GM19023 (cell line): ENCODE data around the gene NMD3.
A peak's percentile ranks its signal among the peaks of the same experiment; 100 is the strongest.
"Not testable (repeated sequence)": the region's sequence is repeated elsewhere in the genome, so short reads cannot be mapped to it uniquely, and the experiment has no call there.

Source experiments
- ATAC-seq: cut with Tn5 transposase; IDR thresholded peaks from one replicate; pipeline ENCODE4 v1.9.1; 2021; ENCODE audit warnings: mild to moderate bottlenecking, moderate library complexity; ENCODE audit not compliant: unreplicated experiment

Gene NMD3

DNA sequence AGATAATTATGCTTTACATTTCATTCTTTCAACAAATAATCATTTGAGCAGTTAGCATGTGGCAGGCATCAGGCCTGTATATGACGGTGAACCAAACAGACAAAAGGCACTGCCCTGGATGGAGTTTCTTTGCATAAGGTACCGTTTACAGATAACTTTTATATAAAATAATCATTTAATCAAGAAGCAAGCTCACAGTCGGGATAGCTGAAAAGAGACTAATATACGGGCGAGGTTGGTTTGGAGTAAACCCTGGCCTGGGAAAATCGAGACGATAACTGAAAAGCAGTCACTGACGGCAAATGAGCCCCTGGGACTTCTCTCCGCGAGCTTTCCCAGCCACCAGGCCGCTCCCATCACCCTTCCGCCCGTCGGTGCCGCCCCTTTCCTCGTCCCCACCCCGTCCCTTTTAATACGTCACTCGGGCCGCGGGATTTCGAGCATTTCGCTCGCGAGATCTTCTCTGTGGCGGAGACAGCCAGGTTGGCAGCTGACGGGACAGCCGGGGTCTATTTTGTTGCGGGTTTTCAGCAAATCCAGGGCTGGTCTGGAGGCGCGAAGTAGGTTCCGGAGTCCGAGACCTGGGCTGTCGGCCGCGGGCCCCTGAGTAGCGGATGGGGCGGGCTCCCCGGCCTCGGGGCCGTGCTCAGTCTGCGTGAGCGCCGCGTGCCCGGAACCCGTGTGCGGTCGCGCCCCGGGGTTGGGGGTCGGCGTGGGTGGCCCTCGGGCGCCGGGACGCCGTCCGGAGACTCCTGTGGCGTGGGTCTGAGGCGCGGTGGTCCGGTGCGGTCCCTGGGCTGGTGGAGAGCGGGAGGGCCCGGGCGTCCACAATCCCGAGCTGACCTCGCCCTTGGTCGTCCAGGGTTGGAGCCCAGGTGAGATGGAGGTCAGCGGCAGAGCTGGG, at the start of gene NMD3:
Gene NMD3, plus strand, starts transcription at position 462 of the 904 bp plus-strand sequence. CDS start 703 bp downstream, outside the sequence.
- peak; percentile 100 for ATAC-seq

DNA sequence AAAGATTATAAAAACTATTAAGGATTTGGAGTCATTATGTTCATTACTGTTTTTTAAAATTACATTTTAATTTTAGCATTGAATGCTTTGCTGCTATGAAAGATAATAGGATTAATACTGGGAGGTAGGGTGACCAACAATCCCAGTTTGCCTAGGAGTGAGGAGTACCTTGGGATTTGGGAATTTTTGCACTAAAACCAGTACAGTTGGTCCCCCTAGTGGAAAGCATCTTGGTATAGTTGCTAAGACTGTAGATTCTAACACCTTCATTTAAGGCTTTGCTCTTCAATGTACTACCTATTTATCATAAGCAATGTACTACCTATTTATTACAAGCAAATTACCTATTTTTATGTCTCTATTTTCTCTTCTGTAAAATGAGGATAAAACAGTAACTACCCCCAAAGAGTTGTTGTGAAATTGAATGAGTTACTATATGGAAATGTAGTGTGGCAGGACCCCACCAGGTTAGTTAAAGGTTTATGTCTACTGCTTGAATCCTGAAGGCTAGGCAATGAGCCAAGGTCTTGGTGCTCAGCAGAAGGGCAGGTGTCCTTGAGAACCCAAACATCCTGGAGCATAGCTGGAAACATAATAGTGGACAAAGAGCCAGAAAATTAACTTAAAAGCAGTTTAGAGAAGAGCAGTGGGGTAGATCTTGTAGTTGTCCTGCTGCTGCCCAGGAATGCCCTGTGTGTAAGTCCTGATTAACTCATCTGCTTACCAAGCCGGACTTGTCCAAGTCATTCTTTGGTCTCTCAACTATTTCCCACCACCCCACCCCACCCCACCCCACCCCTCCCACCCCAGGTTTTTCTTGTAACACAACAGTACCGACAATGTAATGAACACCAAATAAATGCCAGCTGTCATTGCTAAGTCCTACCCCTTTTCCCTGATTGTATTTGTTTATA, 49.2 kb upstream of the NMD3 start:
- no peak for ATAC-seq

DNA sequence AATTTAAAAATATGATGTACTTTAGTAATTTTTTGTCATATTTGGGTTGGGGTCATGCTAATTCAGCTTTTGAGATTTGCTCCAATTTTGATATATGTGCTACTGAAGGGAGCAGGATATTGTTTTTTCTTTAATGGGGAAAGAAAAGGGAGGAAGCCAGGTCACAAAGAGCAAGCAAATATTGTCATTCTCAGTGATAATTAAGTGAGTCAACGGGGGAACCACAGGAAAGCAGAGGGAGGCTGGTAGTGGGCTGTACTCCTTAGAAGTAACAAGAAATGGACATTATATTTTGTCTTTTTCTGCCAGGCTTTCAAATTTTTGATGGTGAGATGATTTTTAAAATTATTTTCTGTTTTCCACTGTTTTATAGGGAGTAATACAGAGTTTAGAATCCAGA, 45.6 kb upstream of the NMD3 start:
- ATAC-seq, result no peak

DNA sequence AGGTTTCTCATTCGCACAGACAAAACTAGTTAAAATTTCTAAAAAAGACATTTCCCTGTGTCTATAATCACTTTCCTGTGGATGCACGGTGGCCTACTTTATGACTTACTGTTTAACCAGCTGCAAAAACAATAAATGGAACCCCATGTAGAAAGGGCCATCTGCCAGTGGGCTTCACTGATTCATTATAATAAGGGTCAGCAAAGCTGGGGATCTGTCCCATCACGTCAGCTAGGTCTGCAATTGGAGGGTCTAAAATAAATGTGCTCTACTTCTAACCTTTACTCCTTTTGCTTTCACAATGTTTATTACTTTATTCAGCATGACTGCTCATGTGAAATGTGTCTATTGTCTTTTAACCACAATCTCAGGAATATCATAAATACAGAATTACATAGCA, 43.1 kb upstream of the NMD3 start:
- no peak for ATAC-seq

DNA sequence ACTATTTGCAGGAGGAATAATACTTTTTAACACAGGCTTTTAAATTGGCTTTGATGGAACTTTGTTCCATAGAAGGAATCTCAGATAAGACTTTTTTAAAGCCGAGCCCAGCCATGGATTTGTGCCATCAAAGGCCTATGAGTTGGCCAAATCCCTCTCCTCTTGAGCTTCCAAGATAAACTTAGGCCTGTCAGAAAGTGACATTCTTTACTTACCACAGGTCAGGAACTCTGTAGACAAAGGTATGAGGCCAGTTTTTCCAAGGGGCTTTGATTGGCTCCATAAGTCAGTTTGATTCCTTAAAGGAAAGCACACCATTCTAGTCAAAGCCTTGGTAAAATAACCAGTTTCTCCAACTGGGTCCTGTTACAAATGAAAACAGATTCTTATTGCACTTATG, 39.7 kb upstream of the NMD3 start:
- ATAC-seq, result not testable (repeated sequence)

DNA sequence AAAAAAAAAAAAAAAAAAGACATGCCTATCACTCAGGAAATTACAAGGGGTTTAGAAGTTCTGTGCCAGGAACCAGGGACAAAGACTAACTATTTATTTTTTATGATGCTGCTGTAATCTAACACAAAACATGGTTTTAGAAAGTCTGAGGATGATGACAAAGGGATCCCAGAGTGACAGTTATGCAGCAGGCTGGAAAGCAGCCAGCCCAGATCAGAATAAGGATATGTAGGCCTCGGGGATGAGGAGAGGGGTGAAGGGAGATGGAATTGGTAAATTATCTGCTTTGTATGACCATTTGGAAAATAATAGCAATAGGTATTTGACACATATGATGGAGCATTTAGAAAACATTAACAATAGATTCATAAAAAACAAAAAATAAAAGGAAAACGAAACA, 34.1 kb upstream of the NMD3 start:
- ATAC-seq, result no peak

DNA sequence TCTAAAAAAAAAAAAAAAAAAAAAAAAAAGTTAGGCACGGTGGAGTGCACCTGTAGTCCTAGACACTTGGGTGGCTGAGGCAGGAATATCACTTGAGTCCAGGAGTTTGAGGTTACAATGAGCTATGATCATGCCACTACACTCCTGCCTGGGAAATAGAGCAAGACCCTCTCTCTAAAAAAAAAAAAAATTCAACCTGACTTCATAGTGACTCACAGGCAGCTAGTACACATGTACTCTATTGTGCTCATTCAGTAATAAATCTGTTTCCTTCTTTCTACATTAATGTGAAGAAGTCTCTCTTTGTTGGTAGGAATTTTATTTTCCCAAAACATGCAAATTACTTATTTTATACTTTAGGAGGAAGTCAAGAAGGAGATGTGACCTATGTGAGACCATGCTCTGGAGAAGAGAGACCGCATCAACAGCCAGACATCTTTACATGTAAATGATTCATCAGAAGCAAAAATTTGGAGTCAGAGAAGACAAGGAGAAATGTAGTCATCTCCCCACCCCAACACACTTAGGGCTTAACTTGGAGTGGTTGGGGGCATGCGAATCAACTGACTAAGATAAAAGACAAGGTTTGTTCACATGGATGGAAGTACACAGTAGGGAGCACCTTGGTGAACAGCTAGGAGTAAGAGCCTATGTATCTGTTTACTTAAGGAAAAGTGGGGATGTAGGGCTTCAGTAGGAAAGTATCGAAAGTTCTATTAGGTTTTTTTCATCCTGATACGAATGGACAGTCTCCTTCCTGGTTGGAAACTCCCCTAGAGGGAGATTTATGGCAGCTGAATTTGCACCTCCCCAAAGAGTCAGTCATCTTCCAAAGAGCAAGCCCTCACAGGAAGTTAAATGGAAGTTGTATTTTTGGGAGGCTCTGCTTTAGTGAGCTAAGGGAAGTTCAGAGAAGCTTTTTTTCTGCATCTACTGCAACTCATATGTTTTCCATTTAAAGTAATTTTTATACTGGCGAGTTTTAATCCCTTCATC, 23.0 kb upstream of the NMD3 start:
- no peak for ATAC-seq

DNA sequence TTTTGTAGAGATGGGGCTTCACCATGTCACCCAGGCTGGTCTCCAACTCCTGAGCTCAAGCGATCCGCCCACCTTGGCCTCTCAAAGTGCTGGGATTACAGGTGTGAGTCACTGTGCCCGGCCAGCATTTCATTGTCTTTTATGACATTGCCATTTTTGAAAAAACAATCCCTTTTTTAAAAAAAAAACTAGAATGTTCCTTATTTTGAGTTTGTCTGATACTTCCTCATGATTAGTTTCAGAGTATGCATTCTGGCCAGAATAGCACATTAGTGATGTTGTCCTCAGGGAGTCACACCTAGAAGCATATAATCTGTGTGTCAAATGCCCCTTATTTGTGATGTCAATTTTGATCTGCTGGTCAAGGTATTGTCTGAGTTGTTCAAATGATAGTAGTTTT, 21.2 kb upstream of the NMD3 start:
- no peak for ATAC-seq

DNA sequence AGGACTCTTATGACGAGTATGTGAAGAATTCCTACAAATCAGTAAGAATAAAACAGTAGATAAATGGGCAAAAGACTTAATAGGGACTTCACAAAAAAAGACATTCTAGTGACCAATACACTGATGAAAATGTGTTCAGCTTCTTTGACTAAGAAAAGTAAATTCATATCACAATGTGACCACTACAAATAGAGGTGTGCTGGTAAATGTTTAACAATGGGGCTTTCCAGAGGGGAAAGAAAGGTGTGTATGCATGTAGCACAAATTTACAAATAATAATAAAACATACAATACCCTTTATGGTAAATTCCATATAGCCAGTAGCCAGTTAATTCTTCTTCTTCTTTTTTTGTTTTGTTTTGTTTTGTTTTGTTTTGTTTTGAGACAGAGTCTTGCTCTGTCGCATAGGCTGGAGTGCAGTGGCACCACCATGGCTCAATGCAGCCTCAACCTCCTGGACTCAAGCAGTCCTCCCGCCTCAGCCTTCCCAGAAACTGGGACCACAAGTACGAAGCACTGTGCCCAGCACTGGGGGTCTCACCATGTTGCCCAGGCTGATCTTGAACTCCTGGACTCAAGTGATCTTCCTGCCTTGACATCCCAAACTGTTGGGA, 17.5 kb upstream of the NMD3 start:
- ATAC-seq, result peak; percentile 78

DNA sequence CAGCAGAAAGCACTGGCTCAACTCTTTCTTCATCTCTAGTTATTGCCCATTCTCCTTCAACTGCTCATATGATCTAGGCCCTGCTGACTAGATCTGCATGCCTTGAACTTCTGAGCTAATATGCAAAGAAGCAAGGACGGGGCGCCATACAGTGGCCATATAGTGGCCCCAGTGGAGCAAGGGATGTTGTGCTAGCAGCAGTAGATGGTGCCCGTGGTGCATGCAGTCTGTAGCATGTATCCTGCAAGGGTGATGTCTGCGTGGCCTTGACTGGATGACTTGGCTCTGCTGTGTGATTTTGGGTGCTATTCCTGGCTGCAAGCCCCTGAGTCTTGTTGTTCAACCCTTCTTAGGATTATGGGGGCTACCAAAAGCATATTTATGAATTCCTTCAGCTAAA, 12.2 kb upstream of the NMD3 start:
- ATAC-seq, result no peak

DNA sequence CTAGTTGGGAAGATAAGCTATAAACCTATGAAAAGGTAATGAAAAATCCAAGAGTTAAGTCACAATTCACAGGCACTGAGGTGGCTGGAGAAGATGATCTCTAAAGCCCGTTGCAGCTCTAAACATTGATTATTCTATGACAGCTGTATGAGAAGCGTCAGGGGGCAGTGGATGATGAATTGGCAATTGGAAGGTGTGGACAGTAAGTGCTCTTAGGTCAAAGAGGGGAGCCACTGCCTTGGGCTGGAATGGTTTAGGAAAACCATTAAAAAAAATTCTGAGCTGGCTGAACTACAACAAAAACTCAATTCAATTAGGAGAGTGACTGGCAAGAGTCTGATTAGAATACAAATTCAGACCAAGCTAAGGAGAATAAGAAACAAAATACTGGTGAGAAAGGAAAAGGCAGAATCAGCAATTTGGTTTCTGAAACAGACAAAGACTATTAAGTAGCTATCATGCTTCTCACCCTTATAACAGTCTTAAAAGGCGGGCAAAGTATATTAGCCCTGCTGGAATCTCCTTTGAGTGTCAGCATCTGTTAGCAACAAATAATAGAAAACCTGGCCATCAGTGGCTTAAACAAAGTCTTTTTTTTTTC, 8.8 kb upstream of the NMD3 start:
- ATAC-seq, result no peak

DNA sequence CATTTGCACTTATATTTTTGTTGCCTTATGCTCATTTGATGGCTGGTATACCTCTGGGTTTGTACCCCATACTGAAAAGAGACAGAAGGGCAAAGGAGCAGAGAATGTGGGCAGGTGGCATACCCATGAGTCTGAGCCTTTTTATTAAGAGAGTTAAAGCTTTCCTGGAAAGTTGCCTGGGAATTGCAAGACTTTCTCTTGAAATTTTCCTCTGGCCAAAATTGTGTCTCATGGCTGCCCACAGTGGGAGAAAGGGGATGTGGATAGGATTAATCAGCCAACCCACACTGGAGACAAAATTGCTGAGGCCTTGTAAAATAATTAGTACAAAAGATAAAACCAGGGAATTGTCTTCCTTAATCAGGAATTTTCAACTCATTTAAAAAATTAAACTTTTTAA, 8.2 kb upstream of the NMD3 start:
- no peak for ATAC-seq

DNA sequence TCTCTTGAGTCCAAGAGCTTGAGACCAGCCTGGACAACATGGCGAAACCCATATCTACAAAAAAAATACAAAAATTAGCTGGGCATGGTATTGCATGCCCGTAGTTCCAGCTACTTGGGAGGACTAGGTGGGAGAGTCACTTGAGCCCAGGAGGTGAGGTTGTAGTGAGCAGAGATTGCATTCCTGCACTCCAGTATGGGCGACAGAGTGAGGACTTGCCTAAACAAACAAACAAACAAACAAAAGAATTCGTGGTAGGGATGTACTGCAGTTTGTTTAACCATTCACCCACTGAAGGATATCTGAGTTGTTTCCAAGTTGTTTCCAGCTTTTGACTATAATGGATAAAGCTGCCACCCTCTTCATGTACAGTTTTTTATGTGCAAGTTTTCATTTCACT, 7.5 kb upstream of the NMD3 start:
- no peak for ATAC-seq

DNA sequence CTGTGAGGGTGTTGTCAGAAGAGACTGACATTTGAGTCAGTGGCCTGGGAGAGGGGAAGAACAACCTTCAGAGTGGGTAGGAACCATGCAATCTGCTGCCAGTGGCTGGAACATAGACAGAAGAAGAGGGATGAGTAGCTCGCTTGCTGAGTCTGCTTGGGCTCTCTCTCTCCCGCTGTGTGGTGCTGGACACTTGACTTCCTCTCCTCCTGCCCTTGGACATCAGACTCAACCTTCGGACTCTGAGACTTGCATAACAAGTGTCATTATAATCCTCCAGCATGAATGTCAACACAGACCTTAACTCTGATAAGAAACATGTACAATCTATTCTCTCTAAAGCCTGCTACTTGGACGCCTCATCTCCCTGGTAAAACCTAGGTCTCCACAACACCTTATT, 5.9 kb upstream of the NMD3 start:
- no peak for ATAC-seq

DNA sequence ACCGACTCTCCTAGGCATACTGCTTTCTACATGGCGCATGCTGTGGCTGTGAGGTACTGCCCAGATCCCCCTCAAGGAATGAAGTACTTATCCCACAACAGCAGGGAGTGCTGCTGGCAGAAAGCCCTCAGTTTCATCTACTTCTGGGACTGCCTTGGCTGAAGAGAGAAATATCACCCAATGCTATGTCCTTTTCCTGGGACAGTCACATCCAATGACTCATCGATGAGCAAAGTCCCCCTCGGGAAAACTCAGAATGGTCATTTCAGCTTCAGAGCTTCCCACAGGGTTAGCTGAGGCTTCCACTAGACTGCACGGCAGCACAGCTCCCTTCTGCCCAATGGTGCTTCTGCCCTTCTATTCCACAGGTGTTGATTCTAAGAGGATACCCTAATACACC, 3.6 kb upstream of the NMD3 start:
- no peak for ATAC-seq

DNA sequence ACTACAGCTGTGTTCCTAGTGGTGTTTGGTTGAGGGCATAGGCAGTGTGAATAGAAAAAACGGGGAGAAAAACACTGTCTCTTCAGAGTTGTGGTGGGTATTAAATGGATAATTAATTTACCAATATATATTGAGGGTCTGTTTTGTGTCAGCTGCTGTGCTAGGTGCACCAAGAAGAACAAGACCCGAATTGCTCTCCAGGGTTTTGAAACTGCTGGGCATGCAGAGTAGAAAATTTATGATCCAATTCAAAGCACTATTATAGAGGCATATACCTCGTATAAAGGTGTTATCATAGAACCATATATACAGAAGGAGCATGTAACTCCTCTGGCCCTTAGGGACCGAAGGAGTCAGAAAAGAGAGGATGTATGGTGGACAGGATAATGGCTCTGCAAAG, 1.6 kb upstream of the NMD3 start:
- no peak for ATAC-seq

DNA sequence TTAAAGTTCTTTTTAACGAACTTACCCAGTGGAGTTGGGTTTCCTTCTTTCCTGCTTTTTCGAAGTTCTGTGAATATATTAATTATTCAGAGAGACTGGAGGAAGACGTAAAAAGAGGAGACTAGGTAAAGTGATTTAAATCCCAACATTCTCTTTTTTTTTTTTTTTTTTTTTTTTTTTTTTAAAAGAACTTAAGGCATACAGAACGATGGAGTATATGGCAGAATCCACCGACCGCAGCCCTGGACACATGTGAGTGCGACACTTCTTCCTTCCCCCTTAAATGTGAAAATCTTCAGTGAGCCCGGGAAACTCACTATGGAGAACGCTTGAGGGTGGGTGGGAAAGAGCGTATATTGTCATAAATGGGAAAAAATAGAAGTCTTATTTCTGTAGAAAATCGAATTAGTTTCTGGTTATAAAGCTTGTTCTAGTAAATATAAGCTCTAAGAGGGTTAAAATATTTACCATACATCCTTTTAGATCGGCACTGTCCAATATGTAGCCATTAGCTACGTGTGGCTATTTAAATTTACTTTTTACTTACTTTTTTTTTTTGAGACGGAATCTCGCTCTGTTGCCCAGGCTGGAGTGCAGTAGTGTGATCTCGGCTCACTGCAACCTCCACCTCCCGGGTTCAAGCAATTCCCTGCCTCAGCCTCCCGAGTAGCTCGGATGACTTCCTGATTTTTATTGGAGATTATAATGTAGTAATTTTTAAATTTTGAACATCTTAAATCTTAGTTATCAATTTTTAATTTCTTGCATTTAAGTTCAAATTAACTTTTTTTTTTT, 892 bp downstream of the NMD3 start:
- no peak for ATAC-seq

DNA sequence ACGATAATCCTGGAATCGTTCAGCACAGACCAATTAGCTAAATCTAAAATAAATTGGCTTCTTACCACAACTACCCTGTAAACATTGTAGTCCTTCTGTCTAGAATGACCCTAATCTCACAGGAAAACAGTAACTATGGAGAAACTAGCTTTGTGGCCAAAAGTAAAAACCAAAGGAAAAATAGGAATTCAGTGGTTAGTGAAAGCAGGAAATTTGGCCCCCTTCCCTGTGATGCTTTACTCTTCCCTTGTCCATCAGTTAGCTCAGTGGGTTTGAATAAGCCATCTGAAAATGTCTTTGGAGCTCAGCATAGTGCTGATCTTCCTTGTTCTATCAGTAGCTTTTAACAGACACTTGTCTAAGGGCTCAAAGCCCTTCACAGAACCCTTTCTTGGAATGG, 1.6 kb downstream of the NMD3 start:
- ATAC-seq, result no peak

DNA sequence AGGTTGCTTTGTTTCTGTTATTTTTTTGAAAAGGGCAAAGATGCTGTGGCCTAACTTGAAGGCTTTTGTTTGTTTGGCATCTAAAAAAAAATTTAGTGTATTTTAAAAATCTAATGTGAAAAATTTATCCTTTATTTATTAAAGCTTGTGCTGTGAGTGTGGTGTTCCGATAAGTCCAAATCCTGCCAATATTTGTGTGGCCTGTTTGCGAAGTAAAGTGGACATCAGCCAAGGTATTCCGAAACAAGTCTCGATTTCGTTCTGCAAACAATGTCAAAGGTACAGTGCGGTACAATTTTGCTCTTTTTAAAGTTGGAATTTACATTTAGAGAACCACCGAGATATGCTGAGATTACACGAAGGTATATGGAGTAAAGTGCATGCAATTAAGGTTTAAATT, 3.7 kb downstream of the NMD3 start:
- ATAC-seq, result no peak
